NCI-H1436 treated with DMSO at 0.1 percent for 48 hours (cell line): Measurements from ENCODE around the gene IGFL1.
"Not testable (repeated sequence)": the region's sequence is repeated elsewhere in the genome, so short reads cannot be mapped to it uniquely, and the experiment has no call there.

Experiments used
- DNase-seq: peaks from one replicate; lab custom pipeline; 2025; lab: John Stamatoyannopoulos, UW

The IGFL1 gene

DNA sequence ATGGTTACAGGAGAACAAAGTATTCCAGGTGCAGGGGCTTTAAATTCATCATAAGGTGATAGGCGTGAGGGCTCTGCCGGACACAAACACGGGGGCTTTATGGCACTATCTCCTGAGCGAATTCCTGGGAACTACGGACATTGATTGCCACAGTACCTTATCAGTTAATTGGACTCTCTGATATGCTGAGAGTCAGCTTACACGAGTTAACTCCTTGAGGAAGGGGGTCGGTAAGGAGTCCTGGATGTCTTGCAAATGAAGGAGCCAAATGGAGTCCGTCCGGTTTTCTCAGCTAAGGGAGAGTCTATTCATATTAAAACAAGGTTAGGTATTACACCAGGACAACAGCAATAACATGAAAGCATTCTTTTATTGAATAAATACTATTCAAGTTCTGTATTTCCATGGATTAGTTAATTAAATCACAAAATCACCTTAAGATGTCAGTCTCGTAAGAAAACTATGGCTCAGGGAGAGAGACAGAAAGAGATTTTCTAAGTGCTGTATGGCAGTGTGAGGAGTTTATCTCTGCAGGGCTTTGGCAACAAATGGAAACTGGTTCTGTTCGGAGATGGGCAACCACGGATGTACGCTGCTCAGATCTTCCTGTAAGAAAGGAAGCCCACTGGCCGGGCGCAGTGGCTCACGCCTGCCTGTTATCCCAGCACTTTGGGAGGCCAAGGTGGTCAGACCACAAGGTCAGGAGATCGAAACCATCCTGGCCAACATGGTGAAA lies 41.1 kb downstream of the IGFL1 start:
- DNase-seq = no peak

DNA sequence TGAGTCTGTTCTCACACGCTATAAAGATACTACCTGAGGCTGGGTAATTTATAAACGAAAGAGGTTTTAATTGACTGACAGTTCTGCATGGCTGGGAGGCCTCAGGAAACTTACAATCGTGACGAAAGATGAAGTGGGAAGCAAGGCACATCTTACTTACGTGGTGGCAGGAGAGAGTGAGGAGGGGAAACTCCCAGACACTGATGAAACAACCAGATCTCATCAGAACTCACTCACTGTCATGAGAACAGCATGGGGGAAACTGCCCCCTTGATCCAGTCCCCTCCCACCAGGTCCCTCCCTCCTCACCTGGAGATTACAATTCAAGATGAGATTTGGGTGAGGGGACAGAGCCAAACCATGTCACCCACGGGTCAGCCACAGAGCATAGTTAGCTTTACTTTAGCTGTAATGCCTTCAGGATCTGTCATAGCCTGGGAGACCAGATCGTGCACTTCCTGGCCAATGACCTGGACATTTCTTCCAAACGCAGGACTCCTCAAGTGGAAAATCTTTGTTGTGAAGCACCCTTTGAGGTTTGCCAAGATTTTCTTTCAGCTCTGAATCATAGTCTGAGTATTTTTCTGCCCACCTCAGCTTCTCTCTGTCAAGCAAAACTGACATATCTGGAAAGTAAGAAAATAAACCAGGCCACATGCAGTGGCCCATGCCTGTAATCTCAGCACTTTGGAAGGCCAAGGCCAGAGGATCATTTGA lies 42.1 kb downstream of the IGFL1 start:
- no peak for DNase-seq

- not testable (repeated sequence) for DNase-seq
Measured at GRCh38 chr19:46273931-46274330, 44.4 kb downstream of the IGFL1 start.

DNA sequence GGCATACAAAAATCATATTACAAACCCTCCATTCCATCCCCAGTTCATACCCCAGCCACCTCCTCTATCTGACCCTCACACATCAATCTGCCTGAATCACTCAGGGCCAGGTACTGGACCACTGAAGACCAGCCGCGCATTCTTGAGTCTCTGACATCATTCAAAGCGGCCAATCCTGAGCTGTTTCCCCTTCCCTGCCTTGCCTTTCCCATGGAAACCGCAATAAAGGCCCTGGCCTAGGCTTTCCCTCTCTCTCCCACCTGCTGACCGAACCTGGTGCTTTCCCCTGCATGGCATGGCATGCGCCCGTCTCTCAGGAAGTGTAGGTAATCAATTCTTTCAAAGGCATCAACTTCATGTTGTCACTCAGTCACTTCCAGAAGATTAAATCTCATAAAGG lies 49.6 kb downstream of the IGFL1 start:
- no peak for DNase-seq
